ENCODE data around the gene TUBB2B. TPM values are rescaled to one million over a fixed set of nuclear protein-coding genes. Genes with fewer than 3 reads are reported as not detected.

Gene TUBB2B
- total and polyA plus RNA-seq, 4 donors, result 0.85 to 4.3 (median 2.6) TPM

DNA sequence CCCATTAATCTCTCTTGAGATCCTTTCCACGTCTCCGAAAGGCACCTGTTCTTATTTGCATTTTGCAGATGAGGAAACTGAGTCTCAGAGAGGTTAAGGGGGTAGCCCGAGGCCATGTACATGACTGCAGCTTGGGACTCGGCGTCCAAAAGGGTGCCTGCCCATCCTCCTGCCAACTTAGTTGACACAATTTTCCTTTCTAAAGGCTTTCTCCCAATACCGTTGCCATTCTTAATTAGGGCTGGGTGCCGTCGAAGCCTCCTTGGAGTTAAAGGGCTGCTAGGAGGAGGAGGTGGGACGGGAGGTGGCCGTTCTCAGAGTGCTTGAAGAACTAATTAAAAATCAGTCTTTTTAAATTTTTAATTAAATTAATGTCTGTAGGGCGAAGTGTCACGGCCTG is 30.7 kb upstream of the TUBB2B start:
- 46 to 62% methylated on average over 12 of the region's 12 CpGs for WGBS, 2 donors
- TF ChIP-seq, protein P1, sequence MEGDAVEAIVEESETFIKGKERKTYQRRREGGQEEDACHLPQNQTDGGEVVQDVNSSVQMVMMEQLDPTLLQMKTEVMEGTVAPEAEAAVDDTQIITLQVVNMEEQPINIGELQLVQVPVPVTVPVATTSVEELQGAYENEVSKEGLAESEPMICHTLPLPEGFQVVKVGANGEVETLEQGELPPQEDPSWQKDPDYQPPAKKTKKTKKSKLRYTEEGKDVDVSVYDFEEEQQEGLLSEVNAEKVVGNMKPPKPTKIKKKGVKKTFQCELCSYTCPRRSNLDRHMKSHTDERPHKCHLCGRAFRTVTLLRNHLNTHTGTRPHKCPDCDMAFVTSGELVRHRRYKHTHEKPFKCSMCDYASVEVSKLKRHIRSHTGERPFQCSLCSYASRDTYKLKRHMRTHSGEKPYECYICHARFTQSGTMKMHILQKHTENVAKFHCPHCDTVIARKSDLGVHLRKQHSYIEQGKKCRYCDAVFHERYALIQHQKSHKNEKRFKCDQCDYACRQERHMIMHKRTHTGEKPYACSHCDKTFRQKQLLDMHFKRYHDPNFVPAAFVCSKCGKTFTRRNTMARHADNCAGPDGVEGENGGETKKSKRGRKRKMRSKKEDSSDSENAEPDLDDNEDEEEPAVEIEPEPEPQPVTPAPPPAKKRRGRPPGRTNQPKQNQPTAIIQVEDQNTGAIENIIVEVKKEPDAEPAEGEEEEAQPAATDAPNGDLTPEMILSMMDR (IDR thresholded peaks at IDR 0.05; ENCODE audit: control extremely low read depth, extremely low read depth), result no peak
- H3K36me3 ChIP-seq (ENCODE audit: control insufficient read depth in 4 of 4, insufficient read depth in 4 of 4, low read length in 4 of 4), result no peaks in the 10 kb centered on the region
- H3K9ac ChIP-seq (ENCODE audit: insufficient read depth in 1 of 2, low read length in 2 of 2), result no peak overlapping the region
- DNase-seq, result no peak
- peaks cover 0 to 17% (median 10%) of the 10 kb centered on the region in 5 donors for H3K4me1 ChIP-seq (ENCODE audit: control insufficient read depth in 5 of 5, insufficient read depth in 5 of 5, low read length in 5 of 5)
- H3K9me3 ChIP-seq (ENCODE audit: control insufficient read depth in 4 of 4, insufficient read depth in 3 of 4, low read length in 3 of 4), result no peaks in the 10 kb centered on the region
- H3K27ac ChIP-seq (ENCODE audit: low read depth in 1 of 2, low read length in 1 of 2), result peak overlapping the region in 1 of 2 donors; percentile 31
- H3K4me3 ChIP-seq, result no peak overlapping the region
- ATAC-seq (ENCODE audit: insufficient read depth, low FRiP score), result no peak
- H3K27me3 ChIP-seq (ENCODE audit: control insufficient read depth in 3 of 3, insufficient read depth in 3 of 3, low read length in 2 of 3), result no peaks in the 10 kb centered on the region

- ATAC-seq (ENCODE audit: insufficient read depth, low FRiP score) (no peak), DNase-seq (no peak)
- no peaks in the 10 kb centered on the region for H3K27me3 ChIP-seq (ENCODE audit: control insufficient read depth in 3 of 3, insufficient read depth in 3 of 3, low read length in 2 of 3)
- no peak overlapping the region for H3K9ac ChIP-seq (ENCODE audit: insufficient read depth in 1 of 2, low read length in 2 of 2)
- no peak overlapping the region for H3K4me3 ChIP-seq
- no peak overlapping the region for H3K27ac ChIP-seq (ENCODE audit: low read depth in 1 of 2, low read length in 1 of 2)
- H3K36me3 ChIP-seq (ENCODE audit: control insufficient read depth in 4 of 4, insufficient read depth in 4 of 4, low read length in 4 of 4), result no peaks in the 10 kb centered on the region
- no peaks in the 10 kb centered on the region for H3K9me3 ChIP-seq (ENCODE audit: control insufficient read depth in 4 of 4, insufficient read depth in 3 of 4, low read length in 3 of 4)
- WGBS, 2 donors, result 96 to 98% methylated on average over 40 of the region's 40 CpGs
- no peaks in the 10 kb centered on the region for H3K4me1 ChIP-seq (ENCODE audit: control insufficient read depth in 5 of 5, insufficient read depth in 5 of 5, low read length in 5 of 5)
- TF ChIP-seq, protein P1 (IDR thresholded peaks at IDR 0.05; ENCODE audit: control extremely low read depth, extremely low read depth), result no peak
Measured at GRCh38 chr6:3253597-3253961, 26.1 kb upstream of the TUBB2B start.

DNA sequence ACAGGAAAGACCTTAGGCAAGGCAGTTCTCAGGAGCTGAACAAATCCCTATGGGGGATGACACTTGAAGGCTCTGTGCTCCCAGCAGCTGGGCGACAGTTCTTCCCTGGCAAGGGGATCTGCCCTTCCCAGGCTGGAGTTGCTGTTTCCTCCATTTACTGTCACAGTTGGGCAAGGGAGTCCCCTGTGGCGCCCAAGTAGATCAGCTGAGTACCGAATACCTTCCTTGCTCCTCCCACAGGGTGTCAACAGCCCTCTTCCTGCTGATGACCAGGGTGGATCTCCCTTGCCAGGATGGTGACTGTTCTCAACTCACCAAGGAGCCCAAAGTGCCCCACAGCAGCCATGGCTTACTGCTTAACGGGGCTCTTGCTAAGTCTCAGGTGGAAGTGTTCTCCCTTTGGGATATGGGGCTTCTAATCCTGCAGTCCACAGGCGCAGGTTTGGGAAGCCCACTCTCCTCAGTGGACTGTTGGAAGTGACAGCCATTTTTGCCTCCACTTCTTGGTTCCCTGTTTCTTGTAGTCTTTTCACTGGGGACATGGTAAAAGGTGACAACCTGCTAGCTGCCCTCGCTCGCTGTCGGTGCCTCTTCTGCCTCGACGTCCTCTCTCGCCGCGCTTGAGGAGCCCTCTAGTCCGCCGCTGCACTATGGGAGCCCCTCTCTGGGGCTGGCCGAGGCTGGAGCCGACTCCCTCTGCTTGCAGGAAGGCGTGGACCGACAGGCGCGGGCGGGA is 25.6 kb upstream of the TUBB2B start:
- Histone ChIP-seq H3K9me3 (ENCODE audit: control insufficient read depth in 4 of 4, insufficient read depth in 3 of 4, low read length in 3 of 4) (no peaks in the 10 kb centered on the region), H3K27ac (ENCODE audit: low read depth in 1 of 2, low read length in 1 of 2) (no peak overlapping the region), H3K4me3 (no peak overlapping the region), H3K27me3 (ENCODE audit: control insufficient read depth in 3 of 3, insufficient read depth in 3 of 3, low read length in 2 of 3) (no peaks in the 10 kb centered on the region), H3K36me3 (ENCODE audit: control insufficient read depth in 4 of 4, insufficient read depth in 4 of 4, low read length in 4 of 4) (no peaks in the 10 kb centered on the region), H3K9ac (ENCODE audit: insufficient read depth in 1 of 2, low read length in 2 of 2) (no peak overlapping the region), H3K4me1 (ENCODE audit: control insufficient read depth in 5 of 5, insufficient read depth in 5 of 5, low read length in 5 of 5) (peaks cover 0 to 2% (median 0%) of the 10 kb centered on the region in 5 donors)
- no peak for DNase-seq
- 90 to 94% methylated on average over 22 of the region's 22 CpGs for WGBS, 2 donors
- TF ChIP-seq, protein P1 (IDR thresholded peaks at IDR 0.05; ENCODE audit: control extremely low read depth, extremely low read depth), result no peak
- ATAC-seq (ENCODE audit: insufficient read depth, low FRiP score), result no peak

DNA sequence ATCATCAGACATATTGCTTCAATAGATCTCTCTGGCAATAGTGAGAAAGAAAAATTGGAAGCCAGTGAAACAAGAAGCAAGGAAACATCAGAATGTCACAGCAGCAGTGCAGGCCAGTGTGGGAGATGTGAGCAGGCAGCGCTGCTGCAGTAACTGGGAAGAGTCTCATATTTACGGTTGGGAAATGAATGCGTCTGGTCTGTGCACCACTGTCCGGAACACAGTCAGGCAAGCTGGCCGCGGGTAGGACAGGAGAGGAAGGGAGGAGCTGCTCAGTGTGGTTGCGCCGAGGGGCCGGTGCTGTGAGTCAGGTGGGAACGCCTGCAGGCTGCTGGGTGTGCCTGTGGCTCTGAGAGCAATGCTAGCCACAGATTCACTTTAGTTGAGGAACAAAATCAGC is 24.9 kb upstream of the TUBB2B start:
- WGBS, 2 donors, result 89 to 93% methylated on average over 10 of the region's 10 CpGs
- TF ChIP-seq, protein P1 (IDR thresholded peaks at IDR 0.05; ENCODE audit: control extremely low read depth, extremely low read depth), result no peak
- Histone ChIP-seq H3K9me3 (ENCODE audit: control insufficient read depth in 4 of 4, insufficient read depth in 3 of 4, low read length in 3 of 4) (no peaks in the 10 kb centered on the region), H3K4me1 (ENCODE audit: control insufficient read depth in 5 of 5, insufficient read depth in 5 of 5, low read length in 5 of 5) (peaks cover 0 to 6% (median 0%) of the 10 kb centered on the region in 5 donors), H3K27me3 (ENCODE audit: control insufficient read depth in 3 of 3, insufficient read depth in 3 of 3, low read length in 2 of 3) (no peaks in the 10 kb centered on the region), H3K9ac (ENCODE audit: insufficient read depth in 1 of 2, low read length in 2 of 2) (no peak overlapping the region), H3K27ac (ENCODE audit: low read depth in 1 of 2, low read length in 1 of 2) (no peak overlapping the region), H3K4me3 (no peak overlapping the region), H3K36me3 (ENCODE audit: control insufficient read depth in 4 of 4, insufficient read depth in 4 of 4, low read length in 4 of 4) (no peaks in the 10 kb centered on the region)
- no peak for DNase-seq
- no peak for ATAC-seq (ENCODE audit: insufficient read depth, low FRiP score)
